NCI-H524 (cell line): ENCODE results near the gene PREX1.

ENCODE experiments used
- DNase-seq, 2 experiments: peaks; one replicate each; lab custom pipeline; 2025; lab: John Stamatoyannopoulos, UW

Gene PREX1

GRCh38 chr20:48750941-48751635, 76.7 kb downstream of the PREX1 start:
- DNase-seq, result no peak

- no peak for DNase-seq
These were observed 77.4 kb downstream of the PREX1 start for GRCh38 chr20:48750376-48750775.

- DNase-seq, result peak; percentile 34 to 71
These were observed 78.4 kb downstream of the PREX1 start for GRCh38 chr20:48749437-48749836.

GRCh38 chr20:48748556-48748955, 79.2 kb downstream of the PREX1 start:
- DNase-seq, result no peak

GRCh38 chr20:48747840-48748414, 79.9 kb downstream of the PREX1 start:
- DNase-seq, result no peak

- no peak for DNase-seq
These were observed 82.5 kb downstream of the PREX1 start for GRCh38 chr20:48745330-48745729.

- DNase-seq, result no peak
These were observed 83.3 kb downstream of the PREX1 start for GRCh38 chr20:48744515-48744914.

GRCh38 chr20:48743807-48744206, 84.0 kb downstream of the PREX1 start:
- DNase-seq, result no peak

- no peak for DNase-seq
These were observed 84.7 kb downstream of the PREX1 start for GRCh38 chr20:48742912-48743680.

GRCh38 chr20:48742233-48742632, 85.6 kb downstream of the PREX1 start:
- no peak for DNase-seq

GRCh38 chr20:48741669-48742068, 86.1 kb downstream of the PREX1 start:
- DNase-seq, result no peak

GRCh38 chr20:48740712-48741111, 87.1 kb downstream of the PREX1 start:
- DNase-seq, result no peak

GRCh38 chr20:48740292-48740649, 87.5 kb downstream of the PREX1 start:
- no peak for DNase-seq

GRCh38 chr20:48739395-48740291, 88.2 kb downstream of the PREX1 start:
- no peak for DNase-seq

- peak in 1 of 2 experiments; percentile 44 for DNase-seq
These were observed 89.1 kb downstream of the PREX1 start for GRCh38 chr20:48738399-48739304.

- no peak for DNase-seq
These were observed 89.8 kb downstream of the PREX1 start for GRCh38 chr20:48738094-48738398.

- no peak for DNase-seq
These were observed 90.2 kb downstream of the PREX1 start for GRCh38 chr20:48737434-48738093.

GRCh38 chr20:48736636-48737035, 91.2 kb downstream of the PREX1 start:
- no peak for DNase-seq

- DNase-seq, result no peak
These were observed 91.6 kb downstream of the PREX1 start for GRCh38 chr20:48736231-48736630.

- DNase-seq, result no peak
These were observed 92.7 kb downstream of the PREX1 start for GRCh38 chr20:48735112-48735511.
